Endothelial cell of hepatic sinusoid (primary cell): Measurements from ENCODE around the gene NPTXR.

Experiments
- in situ Hi-C: cut with HindIII; loops from 2 replicates; pipeline ENCODE4 v1.10.0; 2017; ENCODE audit warnings: low sequenced_read_pairs

Gene NPTXR

DNA sequence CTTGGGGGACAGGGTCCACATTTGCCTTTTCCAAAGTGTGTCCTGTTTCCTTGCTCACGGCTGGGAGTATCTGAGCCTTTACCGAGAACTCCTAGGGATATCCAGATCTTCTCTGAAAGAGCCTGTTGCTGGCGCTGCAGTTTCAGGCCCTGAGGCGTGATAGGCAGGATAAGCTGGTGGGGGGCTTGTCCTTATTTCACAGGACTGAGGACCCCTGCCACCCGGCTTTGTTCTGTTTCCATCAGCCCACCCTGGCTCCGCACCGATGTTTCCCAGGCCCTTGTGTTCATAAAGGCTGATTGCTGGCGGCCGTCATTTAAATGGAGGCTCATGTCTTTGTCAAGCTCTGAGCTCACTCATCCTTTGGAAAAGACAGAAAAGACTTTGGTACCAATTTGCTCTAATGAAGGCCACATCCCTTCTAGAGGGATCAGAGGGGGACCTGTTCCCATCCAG, 9.4 kb upstream of the NPTXR start:
- in situ Hi-C loops, result no loop called here

GRCh38 chr22:38852522-38852921, 8.7 kb upstream of the NPTXR start:
- in situ Hi-C loops, result no loop called here

GRCh38 chr22:38850941-38851849, 7.4 kb upstream of the NPTXR start:
- in situ Hi-C loops, result no loop called here

DNA sequence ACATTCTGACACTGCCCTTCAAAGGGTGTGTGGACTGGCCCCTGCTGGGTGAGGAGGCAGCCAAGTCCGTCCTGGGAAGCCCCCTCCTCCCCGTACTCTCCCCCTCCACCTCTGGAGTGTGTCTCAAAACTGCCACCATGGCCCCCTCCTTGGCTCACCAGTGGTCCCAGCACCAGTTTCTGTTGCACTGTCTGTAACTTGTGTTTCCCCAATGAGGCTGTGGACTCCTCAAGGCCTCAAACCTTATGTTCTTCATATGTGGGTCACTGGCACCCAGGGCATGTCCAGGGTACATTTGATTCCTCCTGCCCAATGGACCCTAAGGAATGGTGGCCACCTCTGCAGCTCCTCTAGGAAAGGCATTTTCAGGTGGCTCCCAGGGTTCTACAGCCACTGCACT, 6.6 kb upstream of the NPTXR start:
- in situ Hi-C loops, result no loop called here

DNA sequence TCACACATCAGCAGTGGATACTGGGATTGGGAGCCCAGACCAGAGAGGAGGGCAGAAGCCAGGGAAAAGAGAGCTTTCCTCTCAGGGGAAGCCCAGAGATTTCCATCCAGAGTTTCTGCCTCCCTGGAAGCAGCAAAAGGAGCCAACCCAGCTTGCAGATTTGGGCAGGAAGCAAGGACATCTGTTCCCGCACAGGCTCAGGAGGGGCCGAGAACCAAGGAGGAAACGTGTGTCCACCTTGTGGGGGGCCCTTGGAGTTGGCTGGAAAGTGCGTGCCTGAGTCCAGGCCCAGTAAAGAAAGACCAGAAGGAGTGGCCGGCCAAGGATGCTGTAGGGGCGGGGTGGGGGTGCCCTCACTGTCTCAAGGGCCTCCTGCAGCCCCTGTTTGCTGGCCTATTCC, 6.0 kb upstream of the NPTXR start:
- in situ Hi-C loops, result no loop called here

DNA sequence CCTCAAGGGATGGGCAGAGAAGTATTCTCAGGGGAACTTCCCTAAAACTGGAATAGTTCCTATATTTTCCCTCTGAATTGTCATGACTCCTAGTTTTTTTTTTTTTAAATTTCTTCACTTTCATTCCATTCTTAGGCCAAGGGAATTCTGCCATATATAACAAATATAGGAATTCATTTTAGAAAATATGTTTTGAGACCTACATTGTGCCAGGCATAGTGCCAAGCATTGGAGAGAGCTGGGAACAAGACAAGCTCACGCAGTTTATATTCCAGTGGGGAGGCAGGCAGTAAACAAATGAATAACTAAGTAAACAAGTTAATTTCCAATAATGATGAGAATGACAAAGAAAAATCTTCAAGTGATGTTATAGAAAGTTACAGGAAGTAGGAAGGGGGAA, 2.6 kb upstream of the NPTXR start:
- in situ Hi-C loops, result no loop called here

DNA sequence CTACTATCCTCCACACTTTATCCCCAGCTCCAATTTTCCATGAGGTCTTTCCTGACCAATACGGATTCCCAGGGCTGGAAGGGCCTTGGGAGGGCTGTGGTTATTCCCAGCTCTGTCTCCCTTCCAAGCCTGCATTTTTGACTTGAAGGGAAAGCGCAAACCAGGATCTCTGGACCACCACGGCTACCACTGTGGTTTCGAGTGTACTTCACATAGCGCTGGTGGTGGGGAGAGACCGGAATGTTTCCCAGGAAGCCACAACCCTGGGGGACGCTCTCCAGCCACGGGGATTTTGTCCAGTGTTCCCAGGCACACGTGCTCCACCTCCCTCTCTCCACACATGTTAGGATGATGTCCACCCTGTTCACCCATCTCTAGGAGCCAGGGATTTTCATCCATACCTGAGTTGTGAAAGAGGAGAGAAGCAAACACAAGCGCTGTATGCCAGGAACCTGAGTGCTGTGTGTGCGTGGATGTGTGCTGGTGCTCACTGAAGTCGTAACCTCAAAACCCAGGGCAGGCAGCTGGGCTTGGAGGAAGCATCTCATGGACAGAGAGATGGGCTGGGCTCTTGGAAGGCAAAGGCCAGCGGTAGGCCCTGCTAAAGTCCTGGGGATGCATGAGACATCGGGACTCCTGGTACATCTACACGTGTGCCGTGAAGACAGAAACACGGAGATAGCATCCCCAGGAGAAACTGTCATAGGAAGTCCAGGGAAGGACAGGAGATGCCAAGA, 1.3 kb upstream of the NPTXR start:
- in situ Hi-C loops, result no loop called here

- in situ Hi-C loops, result no loop called here
Observed at GRCh38 chr22:38844315-38845003, 631 bp upstream of the NPTXR start.

GRCh38 chr22:38843201-38843656, 599 bp downstream of the NPTXR start:
- in situ Hi-C loops, result no loop called here

DNA sequence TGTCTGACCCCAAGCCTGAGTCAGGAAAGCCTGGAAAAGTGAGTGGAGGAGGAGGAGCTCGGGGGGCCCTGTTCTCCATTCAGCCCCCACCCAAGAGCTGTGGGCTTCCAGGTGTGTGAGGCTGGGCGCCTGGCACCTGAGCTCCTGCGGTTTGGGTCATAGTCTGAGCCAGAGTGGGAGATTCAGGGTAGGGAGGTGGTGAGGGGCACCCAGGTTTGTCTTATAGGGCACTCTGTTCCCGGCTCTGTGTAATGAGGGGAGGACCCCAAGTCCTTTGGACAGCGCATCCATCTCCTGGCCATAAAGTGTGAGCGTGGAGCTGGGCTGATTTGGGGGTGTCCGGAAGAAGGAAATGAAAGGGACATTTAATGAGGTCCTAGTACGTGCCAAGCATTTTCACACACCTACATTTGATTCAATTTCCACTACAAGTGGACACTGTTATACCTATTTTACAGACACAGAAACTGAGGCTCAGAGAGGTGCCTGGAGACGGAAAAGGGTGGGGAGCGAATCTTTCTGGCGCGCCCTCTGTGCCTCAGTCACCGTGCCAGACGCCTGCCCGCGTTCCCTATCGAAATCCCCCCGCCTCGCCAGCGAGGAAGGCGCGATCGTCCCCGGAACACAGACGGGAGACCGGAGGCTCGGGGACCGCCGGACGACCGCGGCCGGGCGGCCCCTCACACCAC, 1.2 kb downstream of the NPTXR start:
- in situ Hi-C loops, result no loop called here

DNA sequence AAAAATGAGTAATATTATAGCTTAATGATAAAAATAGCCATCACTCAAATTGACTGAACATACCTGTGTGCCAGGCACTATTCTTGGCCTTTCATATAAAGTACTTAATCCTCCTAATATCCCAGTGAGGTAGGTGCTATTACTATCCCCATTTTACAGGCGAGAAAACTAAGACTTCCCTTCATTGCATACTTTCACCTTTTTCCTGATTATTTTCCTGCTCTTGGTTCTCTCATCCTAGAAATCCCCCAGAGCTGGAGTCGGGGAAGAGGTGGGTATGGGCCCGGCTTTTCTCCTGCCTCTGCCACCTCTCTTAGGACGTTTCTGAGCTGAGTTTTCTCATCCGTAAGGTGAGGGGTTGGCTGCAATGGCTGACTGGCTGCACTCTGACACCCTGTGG, 2.2 kb downstream of the NPTXR start:
- in situ Hi-C loops, result no loop called here

DNA sequence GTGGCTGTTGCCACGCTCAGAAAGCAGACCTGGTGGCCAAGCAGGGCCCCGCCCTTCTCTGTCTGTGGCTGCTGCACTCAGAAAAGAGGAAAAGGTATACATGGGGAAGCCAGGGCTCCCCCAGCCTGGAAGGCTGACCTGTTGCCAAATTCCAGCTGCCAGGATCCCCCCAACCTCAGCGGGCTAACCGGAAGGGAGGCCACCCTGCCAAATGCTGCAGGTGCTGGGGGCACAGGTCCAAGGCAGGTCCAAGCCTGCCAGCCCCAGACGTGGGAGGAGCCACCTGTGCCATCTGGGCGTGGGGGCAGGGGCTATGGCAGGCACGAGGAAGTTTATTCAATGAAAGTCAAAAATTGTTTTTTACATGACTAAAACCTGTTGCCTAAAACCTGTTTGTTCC, 2.6 kb downstream of the NPTXR start:
- in situ Hi-C loops, result no loop called here

GRCh38 chr22:38840129-38840528, 3.7 kb downstream of the NPTXR start:
- in situ Hi-C loops, result no loop called here

GRCh38 chr22:38839686-38840085, 4.1 kb downstream of the NPTXR start:
- in situ Hi-C loops, result no loop called here

DNA sequence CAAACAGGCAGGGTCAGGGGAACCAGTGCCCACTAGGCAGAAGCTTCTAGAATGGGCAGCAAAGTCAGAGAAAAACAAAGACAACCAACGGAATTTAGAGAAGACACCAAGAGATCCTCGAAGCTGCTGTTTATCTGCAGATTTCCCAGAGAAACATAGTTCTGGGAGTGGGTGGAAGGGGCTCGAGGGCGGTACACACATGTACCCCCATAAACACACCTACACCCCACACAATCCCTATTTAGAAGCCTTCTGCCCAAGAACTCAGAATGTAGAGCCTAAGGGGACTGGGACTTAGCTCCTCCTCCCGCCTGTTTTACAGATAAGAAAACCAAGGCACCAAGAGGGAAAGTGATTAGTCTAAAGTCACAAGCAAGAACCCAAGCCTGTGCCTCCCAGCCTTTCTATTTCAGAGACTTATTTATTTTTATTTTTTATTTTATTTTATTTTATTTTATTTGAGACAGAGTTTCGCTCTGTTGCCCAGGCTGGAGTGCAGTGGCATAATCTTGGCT, 6.4 kb downstream of the NPTXR start:
- in situ Hi-C loops, result no loop called here

- in situ Hi-C loops, result no loop called here
Observed at GRCh38 chr22:38835888-38836301, 7.9 kb downstream of the NPTXR start.

GRCh38 chr22:38834991-38835390, 8.8 kb downstream of the NPTXR start:
- in situ Hi-C loops, result no loop called here

DNA sequence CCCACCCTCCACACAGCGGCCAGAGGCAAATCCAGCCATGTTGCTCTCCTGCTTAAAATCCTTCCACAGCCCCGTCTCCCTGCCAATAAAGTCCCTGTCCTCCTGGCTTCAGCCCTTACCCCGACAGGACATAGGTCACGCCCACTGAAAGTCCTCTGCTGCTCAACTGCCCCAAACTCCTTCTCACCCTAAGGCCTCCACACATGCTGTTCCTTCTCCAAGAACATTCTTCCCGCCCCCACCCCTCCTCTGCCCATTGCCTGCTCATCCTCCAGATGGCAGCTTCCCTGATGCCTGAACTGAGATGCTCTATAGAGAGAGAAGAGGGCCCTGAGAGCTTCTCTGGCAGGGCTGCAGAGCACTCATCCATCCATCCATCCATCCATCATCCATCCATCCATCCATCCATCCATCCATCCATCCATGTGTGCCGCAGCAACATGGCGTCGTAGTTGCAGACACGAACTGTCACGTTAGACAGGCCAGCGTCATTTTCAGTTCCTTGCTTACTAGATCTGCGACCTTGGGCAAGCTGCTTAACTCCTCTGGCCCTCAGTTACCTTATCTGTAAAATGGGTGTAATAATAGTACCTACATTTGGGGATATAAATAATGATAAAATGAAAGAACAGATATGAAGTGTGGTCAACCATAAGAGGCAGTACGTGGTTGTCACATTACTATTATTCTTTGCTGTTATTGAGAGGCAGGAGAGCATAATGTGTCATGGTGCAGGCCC, 9.4 kb downstream of the NPTXR start:
- in situ Hi-C loops, result no loop called here

DNA sequence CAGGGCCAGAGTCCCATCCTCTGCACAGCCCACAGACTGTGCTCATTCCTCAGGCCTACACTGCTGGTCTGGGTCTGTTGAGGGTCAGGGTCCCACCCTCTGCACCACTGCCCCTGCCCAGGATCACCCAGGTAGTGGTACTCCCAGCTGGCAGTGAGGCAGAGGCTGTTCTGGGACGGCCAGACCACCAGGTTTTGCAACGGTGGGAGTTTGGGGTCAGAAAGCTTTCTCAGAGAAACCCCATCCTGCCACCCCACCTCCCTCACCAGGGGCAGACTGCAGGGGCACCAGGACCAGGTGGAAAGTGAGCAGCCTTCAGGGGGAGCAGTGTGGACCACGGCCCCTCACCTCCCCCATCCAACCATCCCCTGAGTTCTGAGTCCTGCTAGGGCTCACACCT, 10.8 kb downstream of the NPTXR start:
- in situ Hi-C loops, result no loop called here
